Bone marrow (tissue), 2 donors: ENCODE measurements around the gene DERL3.

Experiments
- DNase-seq, 2 donors: peaks; one replicate each; lab custom pipeline; 2025; lab: John Stamatoyannopoulos, UW

The DERL3 gene

DNA sequence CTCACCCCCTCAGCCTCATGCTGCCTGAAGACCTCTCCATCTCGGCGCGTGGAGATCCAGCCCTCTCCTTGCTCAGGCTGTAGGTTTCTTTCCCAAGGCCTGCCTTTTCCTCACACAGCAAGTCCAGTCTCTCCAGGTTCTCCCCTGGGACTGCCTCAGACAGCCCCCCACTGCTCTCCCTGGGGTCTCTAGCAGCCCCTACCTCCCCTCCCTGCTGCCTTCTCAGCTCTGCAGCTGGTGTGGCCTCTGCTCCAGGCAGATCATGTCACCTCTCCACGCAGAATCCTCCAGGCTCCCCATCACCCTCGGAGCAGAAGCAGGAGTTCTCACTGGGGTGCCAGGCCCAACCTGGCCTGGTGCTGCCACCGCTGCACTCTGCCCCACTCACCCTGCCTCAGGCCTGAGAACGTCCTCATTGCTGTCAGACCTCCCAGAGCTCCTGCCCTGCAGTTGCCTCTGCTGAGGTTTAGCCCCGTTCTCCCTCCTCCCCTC is 36.9 kb downstream of the DERL3 start:
- DNase-seq, result no peak

DNA sequence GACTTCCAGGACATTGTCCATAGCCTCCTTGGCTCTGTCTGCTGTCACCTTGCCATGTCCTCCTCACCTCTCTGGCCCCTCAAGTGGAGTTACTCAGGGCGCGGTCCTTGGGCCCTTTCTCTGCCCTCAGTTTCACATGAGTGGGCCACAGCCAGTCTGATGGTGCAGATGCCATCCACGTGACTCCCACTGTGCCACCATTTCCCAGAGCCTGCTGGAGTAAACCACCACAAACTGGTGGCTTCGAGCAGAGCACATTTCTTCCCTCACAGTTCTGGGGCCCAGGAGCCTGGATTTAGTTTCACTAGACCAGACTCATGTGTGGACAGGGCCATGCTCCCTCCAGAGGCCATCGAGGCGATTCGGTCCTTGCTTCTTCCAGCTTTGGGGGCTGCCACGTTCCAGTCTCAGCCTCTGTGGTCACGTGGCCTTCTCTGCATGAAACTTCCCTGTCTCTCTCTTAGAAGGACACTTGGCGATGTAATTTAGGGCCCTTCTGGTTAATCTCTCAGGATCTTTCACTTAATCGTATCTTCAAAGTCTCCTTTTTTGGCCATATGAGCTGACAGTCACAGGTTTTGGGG is 37.5 kb downstream of the DERL3 start:
- DNase-seq, result no peak

DNA sequence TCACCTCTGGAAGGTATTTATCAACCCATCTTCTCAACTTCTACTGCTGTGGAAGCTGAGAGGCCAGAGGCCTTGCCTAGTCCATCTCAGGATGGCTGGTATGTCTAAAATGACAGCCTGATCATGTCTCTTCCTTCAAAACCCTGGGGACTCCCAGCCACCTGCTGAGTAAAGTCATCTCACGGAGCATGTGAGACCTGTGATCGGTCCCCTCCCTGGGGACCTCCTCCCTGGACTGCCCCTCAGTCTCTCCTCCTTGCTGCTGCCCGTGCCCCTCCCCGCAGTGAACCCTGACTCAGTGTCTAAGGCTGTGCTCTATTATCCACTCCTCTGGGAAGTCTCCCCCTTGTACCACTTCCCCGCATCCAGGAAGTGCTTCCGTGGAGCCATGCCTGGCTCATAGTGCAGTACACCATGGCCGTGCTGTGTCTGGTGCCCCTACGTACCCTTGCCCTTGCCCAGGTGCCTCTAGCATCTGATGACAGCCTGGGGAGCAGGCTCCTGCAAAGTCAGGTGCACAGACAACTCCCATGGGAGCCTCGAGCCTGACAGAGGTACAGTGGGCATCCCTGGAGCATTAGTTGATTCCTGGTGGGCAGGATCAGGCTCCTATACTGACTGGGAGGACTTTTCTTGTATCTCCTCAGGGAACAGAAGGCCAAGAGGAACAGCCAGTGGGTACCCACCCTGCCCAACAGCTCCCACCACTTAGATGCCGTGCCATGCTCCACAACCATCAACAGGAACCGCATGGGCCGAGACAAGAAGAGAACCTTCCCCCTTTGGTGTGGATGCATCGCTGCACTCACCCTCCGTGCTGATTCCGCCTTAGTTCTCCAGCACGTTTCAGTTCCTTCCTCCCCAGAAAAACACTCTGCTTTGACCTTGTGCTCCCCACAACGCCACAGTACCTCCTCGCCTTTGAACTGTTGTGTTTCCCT is 38.2 kb downstream of the DERL3 start:
- DNase-seq, result no peak

DNA sequence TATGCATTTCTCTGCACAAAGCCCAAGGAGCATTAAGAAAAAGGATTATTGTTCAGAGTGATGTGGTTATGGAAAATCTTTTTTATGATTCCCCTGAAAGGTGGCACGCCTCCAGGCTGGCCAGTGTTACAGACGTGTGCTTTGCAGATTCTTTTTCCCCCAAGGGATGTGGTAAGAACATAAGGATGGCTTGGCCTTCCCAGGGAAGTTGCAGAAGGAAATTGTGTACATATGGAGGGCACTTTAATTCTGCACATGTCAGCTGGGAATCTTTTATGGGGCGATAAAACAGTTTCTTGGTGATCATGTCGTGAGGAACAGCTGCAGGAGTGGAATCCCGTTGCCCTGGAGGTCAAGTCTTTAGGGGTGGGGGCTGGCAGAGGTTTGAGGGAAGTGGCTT is 42.3 kb downstream of the DERL3 start:
- no peak for DNase-seq

DNA sequence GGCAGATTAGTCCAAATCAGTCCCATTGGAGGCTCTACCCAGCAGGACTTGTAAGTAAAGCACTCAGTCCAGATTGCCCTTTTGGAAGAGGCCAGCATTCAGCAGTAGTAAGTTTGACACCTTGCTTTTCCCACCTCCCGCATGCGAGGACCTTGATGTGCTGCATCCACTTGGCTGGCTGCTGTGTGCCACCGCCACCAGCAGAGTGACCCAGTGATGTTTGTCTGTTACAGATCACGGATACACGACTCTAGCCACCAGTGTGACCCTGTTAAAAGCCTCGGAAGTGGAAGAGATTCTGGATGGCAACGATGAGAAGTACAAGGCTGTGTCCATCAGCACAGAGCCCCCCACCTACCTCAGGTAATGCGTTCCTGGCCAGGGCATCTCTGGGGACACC is 45.5 kb downstream of the DERL3 start:
- DNase-seq, result no peak

DNA sequence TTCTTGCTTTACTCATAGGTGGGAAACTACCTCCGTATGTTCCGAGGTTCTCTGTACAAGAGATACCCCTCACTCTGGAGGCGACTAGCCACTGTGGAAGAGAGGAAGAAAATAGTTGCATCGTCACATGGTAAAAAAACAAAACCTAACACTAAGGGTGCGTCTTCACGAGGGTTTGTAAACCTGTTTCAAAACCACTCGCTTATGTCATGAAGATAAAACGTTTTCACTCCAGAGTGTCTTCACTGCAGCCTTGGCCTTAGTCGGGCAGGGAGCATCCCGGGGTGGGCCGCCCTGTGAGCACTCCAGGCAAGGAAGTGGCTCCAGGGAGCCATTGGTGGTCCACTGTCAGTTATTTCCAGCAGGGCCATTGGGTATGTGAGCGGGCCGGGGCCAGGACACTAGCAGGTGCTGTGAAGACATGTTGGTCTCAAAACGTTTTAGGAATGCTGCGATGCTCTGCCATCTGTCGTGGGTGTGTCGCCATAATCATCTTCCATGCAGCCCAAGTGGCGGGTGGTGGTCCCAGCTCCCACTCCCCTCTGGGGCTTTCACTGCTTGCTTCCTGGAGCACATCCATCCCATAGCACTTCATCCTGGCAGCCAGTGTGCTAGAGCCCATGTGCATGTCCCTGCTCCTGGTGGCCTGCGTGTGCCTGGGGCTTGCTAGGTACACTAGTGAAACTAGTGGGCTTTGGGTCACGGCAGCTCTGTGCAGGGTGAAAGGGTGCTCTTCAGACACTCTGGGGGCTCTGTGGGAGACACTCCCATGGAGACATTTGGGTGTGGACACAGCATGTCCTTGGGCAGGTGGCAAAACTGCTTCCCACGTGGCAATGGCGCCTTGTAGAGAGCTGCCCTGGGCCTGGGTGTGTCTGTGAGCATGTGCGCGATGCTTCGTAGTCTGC is 46.8 kb downstream of the DERL3 start:
- DNase-seq, result no peak

DNA sequence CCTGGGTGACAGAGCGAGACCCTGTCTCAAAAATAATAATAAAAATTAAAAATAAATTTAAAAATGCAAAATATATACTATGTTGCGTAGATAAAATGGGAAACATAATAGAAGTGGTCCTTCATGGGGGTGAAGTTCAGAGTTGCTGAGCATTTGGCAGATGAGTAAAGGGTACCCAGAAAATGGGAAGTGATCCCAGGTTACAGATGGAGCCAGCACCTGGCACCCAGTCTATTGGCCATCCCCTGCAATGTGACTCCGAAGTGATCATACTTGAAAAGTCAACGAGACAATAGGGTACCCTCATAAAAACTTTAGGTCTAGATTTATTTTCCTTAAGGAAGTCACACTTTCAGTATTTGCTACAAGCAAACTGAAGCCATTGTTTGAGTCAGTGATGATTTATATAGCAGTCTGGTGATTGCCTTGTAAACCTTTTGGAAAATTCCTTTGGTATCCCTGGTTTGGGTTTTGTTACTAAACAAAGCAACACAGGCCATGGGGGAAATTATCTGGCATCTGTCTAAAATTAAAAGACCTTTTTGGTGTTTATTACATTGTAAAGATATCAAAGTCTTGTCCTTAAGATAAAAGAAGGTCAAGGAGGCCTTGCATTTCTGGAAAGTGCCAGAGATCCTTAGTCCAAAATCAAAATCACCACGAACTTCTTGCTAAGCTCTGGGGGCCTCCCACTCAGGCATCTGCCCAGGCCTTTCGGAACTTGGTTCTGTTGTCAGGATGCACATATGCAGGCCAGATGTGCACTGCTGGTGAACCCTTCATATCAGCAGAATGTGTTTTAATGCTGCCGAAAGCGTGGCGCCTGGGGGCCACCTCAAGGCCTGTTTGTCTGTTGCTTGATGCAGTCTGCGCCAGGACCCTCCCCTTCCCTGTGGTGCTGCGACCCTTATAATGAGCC is 47.7 kb downstream of the DERL3 start:
- DNase-seq, result no peak

DNA sequence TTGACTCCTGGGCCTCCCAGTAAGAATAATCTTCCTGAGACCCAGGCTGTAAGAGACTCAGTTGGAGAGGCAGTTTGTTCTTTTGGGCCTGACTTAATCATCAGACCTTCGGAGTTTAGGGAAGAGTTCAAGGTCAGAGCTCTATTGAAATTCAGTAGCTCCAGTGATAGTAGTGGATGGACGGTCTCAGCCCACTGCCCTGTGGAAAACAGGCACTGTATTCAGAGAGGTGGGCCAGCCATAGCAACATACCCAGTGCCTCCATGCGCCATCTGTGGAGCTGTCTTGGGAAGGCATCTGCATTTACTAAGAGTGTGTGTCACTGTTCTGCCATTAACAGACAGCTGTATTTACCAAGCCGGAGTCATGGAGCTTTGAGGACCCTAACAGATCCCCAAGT is 49.2 kb downstream of the DERL3 start:
- DNase-seq, result no peak

DNA sequence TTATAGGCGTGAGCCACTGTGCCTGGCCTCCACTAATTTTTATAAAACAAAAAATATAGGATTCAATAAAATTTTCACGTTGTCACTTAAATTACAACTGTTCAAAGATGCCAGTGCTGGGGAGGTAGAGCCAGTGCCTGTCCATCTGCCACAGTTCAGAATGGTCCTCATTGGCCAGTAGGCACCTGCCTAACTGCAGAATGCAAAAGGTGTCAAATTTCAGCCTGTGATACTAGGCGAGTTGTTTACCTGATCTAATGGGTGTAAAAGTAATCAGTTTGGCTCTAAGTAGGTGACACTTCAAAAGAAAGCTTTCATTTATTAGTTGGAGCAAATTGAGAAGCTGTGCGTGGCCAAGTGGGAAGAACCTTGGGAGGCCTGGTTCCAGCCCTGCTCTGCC is 49.7 kb downstream of the DERL3 start:
- no peak for DNase-seq

DNA sequence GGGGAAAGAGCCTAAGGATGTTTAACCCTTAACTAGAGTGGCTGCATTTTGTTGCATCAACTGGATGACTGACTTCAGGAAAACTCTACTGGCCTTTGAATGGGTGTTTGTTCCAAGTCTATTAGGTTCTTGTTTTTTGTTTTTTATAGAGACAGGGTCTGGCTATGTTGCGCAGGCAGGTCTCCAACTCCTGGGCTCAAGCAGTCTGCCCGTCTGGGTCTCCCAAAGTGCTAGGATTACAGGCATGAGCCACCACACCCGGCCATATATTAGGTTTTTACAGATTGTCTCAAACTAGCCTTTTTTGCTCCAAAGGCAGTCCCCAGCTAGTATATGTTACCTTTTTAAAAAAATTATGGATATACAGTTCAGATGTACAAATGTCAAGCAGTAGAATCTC is 50.9 kb downstream of the DERL3 start:
- DNase-seq, result no peak

DNA sequence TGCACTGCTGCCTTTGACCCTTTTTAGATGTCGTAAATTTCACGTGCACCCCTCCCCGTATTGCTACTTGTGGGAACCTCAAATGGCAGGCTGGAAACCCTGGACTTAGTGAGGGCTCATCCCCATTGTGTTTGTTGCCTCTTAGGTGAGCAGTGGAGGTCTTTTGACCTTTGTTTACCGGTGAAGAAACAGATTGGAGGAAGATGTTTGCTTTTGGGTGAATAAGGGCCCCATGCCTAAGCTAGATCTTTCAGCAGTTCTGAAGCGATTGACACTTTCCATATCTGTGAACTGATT is 51.3 kb downstream of the DERL3 start:
- no peak for DNase-seq

DNA sequence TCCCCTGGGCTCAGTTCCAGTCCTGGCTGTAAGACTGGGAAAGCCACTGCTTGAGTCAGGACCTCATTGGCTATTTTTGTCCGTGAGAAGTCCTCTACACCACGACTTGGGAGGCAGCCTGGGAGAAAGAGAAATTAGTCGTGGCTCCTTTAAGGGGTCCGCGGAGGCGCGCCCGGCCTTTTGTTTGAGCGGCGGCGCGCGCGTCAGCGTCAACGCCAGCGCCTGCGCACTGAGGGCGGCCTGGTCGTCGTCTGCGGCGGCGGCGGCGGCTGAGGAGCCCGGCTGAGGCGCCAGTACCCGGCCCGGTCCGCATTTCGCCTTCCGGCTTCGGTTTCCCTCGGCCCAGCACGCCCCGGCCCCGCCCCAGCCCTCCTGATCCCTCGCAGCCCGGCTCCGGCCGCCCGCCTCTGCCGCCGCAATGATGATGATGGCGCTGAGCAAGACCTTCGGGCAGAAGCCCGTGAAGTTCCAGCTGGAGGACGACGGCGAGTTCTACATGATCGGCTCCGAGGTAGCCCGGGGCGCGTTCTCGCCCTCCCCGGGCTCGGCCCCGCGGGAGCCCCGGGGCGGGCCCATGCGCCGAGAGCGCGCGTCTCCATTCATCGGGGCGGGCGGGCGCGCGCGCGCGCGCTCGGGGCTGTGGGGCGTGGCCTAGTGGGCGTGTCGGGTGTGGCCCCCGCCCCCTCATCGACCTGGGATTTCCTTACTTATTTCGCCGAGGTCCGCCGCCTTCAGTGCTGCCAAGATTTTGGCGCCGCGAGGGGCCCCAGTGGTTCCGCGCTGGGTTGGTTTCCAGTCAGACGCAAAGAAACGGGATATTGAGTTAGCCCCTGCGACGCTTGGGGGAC is 51.8 kb downstream of the DERL3 start, which contains the start of gene SMARCB1:
Gene SMARCB1, plus strand, starts transcription at position 215 of the 848 bp plus-strand sequence. Its CDS starts 204 bp downstream, at position 419.
- DNase-seq, result peak; percentile 67 to 91

DNA sequence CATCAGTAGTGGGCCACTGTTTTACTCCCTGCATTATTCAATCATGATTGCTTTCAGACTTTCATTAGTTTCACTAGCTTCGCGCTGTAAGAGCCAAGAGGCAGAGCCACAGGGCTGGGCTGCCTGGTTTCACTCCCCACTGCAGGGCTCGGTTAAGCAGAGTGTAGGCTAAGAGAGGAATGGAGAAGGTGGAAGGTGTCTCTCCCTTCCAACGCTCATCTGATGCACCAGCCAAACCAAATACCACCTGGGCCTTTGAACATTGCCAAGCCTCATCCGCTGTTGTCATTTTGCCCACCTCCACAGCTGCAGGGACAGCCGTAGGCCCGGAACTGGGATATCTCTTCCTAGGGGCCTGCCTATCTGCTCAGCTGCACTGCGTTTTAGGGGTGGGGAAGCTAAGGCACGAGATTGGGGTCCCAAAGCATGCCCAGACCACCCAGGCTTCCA is 52.5 kb downstream of the DERL3 start:
- DNase-seq, result no peak
